ENCODE measurements around the gene PACRG. TPM values are rescaled to one million over a fixed set of nuclear protein-coding genes. Genes with fewer than 3 reads are reported as not detected.

Gene PACRG
- total and polyA plus RNA-seq, 2 of the 4 experiments (the other 2 are of a cell fraction): not detected

- H4K20me1 ChIP-seq (ENCODE audit: insufficient read depth, low read length): no peaks in the 10 kb centered on the region
- in situ Hi-C loops (cut with MboI; ENCODE audit: low sequenced_read_pairs): no loop called here
- DNase-seq (no peak), ATAC-seq (ENCODE audit: low read depth) (no peak)
- no peak overlapping the region for H3K18ac ChIP-seq (ENCODE audit: low read depth, low read length)
- H3K23ac ChIP-seq (ENCODE audit: low read depth, low read length): no peak overlapping the region
- no peak overlapping the region for H2BK20ac ChIP-seq (ENCODE audit: low read depth, low read length)
- H3K27me3 ChIP-seq (ENCODE audit: control insufficient read depth, insufficient read depth, low read length): no peaks in the 10 kb centered on the region
- TF ChIP-seq RFX5 (IDR thresholded peaks at IDR 0.05; ENCODE audit: low read depth, low read length) (no peak), RAD21 (IDR thresholded peaks at IDR 0.05; ENCODE audit: low read length) (no peak), BHLHE40 (IDR thresholded peaks at IDR 0.05; ENCODE audit: low read depth, low read length) (no peak), MAFK (IDR thresholded peaks at IDR 0.05; ENCODE audit: low read depth, low read length) (no peak), POLR2A (IDR thresholded peaks at IDR 0.05; ENCODE audit: low read depth, low read length) (no peak), FOS (IDR thresholded peaks at IDR 0.05; ENCODE audit: low read depth, low read length) (no peak), CEBPB (IDR thresholded peaks at IDR 0.05; ENCODE audit: low read depth, low read length) (no peak)
- TF ChIP-seq, protein P1, sequence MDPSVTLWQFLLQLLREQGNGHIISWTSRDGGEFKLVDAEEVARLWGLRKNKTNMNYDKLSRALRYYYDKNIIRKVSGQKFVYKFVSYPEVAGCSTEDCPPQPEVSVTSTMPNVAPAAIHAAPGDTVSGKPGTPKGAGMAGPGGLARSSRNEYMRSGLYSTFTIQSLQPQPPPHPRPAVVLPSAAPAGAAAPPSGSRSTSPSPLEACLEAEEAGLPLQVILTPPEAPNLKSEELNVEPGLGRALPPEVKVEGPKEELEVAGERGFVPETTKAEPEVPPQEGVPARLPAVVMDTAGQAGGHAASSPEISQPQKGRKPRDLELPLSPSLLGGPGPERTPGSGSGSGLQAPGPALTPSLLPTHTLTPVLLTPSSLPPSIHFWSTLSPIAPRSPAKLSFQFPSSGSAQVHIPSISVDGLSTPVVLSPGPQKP (IDR thresholded peaks at IDR 0.05; ENCODE audit: borderline replicate concordance, low read depth, low read length): no peak
- no peak overlapping the region for H2AK5ac ChIP-seq (ENCODE audit: low read depth, low read length)
- CTCF ChIA-PET: no interaction called here
- H3K4ac ChIP-seq (ENCODE audit: low read depth, low read length): no peak overlapping the region
- intact Hi-C loops (cut with micrococcal nuclease): no loop called here
- H3K4me1 ChIP-seq (ENCODE audit: control insufficient read depth, insufficient read depth, low read length): no peaks in the 10 kb centered on the region
- H3K4me2 ChIP-seq (ENCODE audit: low read depth, low read length): no peak overlapping the region
- H2AFZ ChIP-seq (replicated peaks; ENCODE audit: low read length, poor library complexity): no peak overlapping the region
- H3K14ac ChIP-seq (replicated peaks; ENCODE audit: low read depth, low read length): no peak overlapping the region
- H3K79me1 ChIP-seq (ENCODE audit: low read depth in 1 of 2, low read length in 2 of 2): no peaks in the 10 kb centered on the region
- no peaks in the 10 kb centered on the region for H3K36me3 ChIP-seq (ENCODE audit: control insufficient read depth, insufficient read depth, low read length)
- WGBS, 2 experiments (ENCODE audit: extremely low coverage in 2 of 2, insufficient read length in 1 of 2): 100% methylated on average over 2 of the region's 7 CpGs; no CpG with 5 or more reads in 1 of the 2 experiments
- BruUV-seq (replicated peaks): no TSS peak
- POLR2A ChIA-PET (ENCODE audit: unreplicated experiment): no interaction called here
- H4K91ac ChIP-seq (ENCODE audit: insufficient read depth, low read depth, low read length): no peak overlapping the region
- no peak overlapping the region for H3K27ac ChIP-seq (ENCODE audit: insufficient read depth, low read length)
- H3K4me3 ChIP-seq (ENCODE audit: insufficient read depth, low read depth, low read length): no peak overlapping the region
- no peak overlapping the region for H2BK15ac ChIP-seq (ENCODE audit: low read depth, low read length)
- no peak overlapping the region for H2BK120ac ChIP-seq (ENCODE audit: low read depth, low read length)
- no peaks in the 10 kb centered on the region for H3K9me1 ChIP-seq (ENCODE audit: insufficient read depth, low read length)
- no peak overlapping the region for H4K8ac ChIP-seq (ENCODE audit: low read depth in 2 of 2, low read length in 2 of 2)
- no peak overlapping the region for H2AK9ac ChIP-seq (replicated peaks; ENCODE audit: low read depth, low read length, poor library complexity)
- H2BK5ac ChIP-seq (ENCODE audit: low read depth, low read length, poor library complexity, severe bottlenecking): no peak overlapping the region
- H3K56ac ChIP-seq (ENCODE audit: extremely low read depth, insufficient read depth, low read length): no peak overlapping the region
- no peak overlapping the region for H4K5ac ChIP-seq (ENCODE audit: low read depth, low read length)
- dilution Hi-C loops (cut with HindIII; ENCODE audit: low sequenced_read_pairs, unreplicated experiment): no loop called here
- peaks cover 30% of the 10 kb centered on the region for H3K9me3 ChIP-seq (ENCODE audit: control insufficient read depth, insufficient read depth, low read length)
- H3K9ac ChIP-seq (ENCODE audit: low read depth, low read length): no peak overlapping the region
Observed at GRCh38 chr6:163182696-163183095, 454.9 kb downstream of the PACRG start.
